HL-60/S4 (cell line): ENCODE results near the gene MAP3K7.

Experiments
- in situ Hi-C: fragments of 300-500 bp; cut with MboI; formaldehyde crosslinking; loops from 2 replicates; pipeline ENCODE4 v1.14.3; 2022; ENCODE audit warnings: low sequenced_read_pairs

The MAP3K7 gene

DNA sequence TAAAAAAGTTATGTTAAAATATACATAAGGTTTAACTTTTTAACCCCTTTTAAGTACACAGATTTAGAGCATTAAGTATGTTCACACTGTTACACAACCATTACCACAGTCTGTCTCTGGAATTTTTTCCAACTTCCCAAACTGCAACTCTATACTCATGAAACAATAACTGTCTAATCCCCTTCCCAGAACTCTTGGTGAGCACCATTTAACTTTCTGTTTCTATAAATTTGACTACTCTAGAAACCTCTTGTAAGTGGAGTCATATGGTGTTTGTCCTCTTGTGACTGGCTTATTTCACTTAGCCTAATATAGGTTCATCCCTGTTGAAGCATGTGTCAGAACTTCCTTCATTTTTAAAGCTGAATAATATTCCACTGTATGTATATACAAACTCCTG, 98.1 kb downstream of the MAP3K7 start:
- in situ Hi-C loops, result loop anchor here (25.0 kb wide), 1 partner anchor 202 kb away; the partner anchor contains the start of gene BACH2

DNA sequence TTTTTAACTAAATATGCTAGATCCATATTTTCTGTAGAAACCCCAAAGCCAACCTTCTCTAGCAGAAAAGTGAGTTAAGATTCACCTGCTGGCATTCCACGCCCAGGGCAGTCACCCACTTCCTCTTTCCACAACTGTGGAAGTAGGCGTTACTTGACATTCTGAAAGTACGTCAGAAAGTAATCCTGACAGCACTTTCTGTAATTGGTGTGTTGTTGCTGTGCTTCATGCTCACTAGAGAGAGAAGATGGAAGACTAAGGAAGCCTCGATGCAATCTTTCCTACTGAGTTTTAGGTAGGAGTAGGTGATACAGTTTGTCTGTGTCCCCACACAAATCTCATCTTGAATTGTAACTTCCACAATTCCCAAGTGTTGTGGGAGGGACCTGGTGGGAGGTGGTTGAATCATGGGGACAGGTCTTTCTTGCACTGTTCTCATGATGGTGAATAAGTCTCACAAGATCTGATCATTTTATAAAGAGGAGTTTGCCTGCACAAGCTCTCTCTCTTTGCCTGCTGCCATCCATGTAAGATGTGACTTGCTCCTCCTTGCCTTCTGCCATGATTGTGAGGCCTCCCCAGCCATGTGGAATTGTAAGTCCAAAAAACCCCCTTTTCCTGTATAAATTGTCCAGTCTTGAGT, 101.1 kb downstream of the MAP3K7 start:
- in situ Hi-C loops, result loop anchor here (25.0 kb wide), 1 partner anchor 198 kb away; the partner anchor contains the start of gene BACH2

DNA sequence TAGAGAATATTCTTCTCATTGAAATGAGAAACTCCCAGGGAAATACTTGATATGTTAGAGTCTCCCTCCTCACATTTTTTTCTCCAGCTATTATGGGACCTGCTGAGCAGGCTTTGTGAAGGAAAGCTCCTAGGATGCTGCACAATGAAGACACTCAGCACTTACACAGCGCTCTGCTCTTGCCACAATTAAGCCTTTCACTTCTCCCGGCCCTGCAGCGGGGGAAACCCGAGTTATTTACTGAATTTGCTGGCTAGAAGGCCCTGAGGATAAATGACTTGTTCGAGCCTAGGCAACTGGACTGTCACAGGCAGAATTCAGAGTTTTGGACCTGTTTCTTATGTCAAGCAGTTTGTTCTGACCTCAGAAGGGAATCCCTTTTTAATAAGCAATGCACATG, 102.0 kb downstream of the MAP3K7 start:
- in situ Hi-C loops, result loop anchor here (25.0 kb wide), 1 partner anchor 198 kb away; the partner anchor contains the start of gene BACH2

DNA sequence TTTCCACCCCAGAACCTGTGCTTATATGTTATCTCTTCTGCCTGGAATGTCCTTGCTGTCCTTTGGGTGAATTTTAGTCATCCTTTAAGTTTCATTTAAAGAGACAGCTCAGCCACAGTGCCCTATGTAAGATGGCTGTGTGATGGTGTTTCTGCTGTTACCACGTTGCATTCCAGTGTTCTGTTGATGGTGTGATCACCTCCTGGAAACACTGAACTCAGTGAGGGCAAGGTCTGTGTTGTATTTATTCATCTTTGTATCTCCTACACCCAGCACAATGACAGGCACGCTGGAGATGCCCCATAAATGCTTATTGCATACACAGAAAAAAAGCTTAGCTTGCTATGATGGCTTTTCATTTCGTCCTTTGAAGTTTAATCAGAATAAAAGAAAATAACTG, 102.5 kb downstream of the MAP3K7 start:
- in situ Hi-C loops, result loop anchor here (25.0 kb wide), 1 partner anchor 197 kb away; the partner anchor contains the start of gene BACH2

DNA sequence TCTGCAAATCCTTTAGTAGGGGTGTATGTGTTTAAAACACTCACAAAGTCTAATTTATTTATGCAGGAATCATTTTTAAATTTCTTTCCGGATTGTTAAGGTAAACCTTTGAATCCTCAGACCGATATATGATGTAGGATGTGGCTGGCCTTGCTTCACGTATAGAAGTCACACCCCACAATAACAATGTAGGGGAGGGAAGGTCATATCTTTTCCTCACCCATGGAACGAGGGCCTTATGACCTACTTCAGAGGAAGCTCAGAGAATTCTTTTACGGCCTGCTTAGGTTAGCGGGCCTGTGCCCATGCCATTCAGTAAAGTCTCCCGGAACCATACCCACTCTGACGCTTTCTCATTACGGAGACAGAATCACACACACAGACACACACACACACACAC, 102.9 kb downstream of the MAP3K7 start:
- in situ Hi-C loops, result loop anchor here (25.0 kb wide), 1 partner anchor 197 kb away; the partner anchor contains the start of gene BACH2

DNA sequence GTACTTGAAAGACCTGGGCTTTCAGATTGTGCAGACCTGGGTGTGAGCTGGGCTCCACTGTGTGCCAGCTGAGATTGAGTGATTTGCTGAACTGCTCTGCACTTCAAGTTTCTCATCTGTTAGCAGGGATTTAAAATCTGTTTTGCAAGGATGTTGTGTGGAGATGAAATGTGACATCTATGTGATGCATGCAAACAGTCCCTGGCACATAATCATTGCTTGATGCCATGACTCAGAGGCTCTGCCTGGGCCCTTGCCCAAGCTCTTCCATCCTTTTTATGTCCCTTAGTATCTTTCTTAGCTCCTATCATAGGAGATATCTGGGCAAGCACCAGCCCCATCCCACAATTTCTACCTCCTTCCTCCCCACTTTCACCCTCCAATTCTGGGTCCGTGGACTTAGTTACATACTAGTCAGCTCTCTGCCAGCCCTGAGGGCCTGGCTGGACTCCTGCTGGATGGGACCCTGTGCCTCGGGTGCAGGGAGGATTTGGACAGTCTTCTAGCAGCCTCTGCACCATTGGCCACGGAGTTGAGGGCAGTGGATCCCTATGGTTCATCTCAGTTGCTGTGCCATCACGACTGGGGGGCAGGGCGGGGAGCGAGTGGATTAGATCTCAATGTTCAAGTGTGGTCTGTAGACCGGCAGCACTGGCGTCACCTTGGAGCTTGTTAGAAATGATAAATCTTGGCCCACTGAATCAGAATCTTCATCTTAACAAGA, 103.6 kb downstream of the MAP3K7 start:
- in situ Hi-C loops, result loop anchor here (25.0 kb wide), 1 partner anchor 196 kb away; the partner anchor contains the start of gene BACH2

DNA sequence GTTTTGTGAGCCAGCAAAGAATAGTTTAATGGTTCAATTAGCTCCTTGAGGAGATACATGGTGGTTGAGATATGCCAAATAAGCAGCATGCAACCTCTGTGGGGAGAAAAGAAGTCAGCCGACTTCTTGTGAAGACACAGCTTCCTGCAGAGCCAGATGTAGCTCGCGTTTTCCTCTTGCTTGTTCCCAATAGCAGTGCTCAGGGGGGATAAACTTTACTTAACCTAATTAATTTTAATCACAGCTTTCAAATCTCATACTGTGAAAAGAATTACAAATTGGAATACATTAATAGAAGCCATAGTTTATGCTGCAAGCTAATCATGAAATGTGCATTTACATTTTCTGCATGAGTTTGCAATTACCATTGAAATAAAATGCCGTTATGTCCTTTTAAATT, 106.2 kb downstream of the MAP3K7 start:
- in situ Hi-C loops, result loop anchor here (25.0 kb wide), 1 partner anchor 193 kb away; the partner anchor contains the start of gene BACH2

DNA sequence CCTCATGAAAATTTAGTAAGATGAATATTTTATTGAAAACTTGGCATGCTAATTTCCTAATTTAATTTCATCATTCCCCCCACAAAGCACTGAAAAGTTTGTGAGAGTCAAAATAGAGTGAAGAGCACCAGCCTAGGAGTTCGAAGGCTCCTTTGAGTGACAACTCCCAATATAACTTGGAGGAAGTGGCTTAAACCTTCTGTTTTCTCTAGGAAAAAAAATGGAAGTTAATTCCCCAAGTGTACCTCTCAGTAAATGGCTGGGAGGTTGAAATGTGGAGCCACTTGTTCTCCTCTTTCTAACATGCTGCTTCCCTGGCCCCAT, 107.3 kb downstream of the MAP3K7 start:
- in situ Hi-C loops, result loop anchor here (10.0 to 25.0 kb wide), 2 partner anchors 192 to 535 kb away; partner anchors contain the start of gene BACH2

DNA sequence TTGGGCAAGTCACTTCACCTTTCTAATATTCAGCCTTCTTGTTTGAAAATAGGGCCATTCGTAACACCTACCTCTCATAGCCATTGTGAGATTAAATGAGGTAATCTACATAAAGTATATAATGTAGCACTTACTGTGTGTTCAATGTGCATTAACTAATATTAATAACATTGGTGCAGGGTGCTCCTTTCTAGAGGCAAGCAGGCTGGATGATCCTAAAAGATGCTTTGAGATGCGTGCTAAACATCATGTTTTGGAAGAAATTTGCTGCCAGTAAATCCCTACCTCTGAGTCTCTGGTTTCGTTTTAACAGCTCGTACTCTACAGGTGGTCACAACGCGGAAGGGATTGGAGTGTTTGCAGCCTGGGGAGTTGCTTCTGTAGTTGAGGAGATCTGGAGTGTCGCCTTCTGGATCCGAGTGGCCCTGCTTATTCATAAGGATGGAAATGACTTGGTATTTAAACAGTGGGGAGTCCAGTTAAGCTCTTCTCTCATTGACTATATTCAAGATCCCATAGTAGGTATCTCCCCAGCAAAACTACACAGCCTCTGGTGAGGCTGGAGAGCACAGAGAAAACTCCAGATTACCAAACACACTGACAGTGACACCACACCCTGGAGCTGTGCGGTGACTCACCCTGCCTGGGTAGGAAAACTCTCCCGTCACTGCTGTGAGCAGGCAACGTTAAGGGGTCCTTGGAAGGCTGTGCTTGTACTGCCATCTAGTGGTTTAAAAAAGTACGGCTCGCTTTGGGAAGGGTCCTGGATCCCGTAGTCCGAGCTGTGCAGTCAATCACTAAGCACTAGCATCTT, 107.9 kb downstream of the MAP3K7 start:
- in situ Hi-C loops, result loop anchor here (10.0 to 25.0 kb wide), 2 partner anchors 192 to 534 kb away; partner anchors contain the start of gene BACH2

DNA sequence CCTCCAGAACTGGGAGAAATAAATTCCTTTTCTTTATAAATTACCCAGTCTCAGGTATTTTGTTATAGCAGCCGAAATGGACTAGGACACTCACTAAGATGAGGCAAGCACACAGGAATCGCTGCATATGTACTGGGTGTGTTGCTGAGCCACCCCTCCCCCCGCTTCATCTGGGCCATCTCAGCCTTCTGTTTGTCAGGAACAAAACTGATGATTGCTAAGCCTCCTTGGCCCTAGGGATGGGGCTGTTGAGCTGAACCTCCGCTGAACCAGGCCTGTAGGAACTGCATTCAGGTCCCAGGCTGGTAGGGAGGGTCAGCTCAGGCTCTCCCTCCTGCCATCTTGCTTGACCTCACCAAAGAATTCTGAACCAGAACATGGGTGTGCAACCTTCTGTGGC, 108.6 kb downstream of the MAP3K7 start:
- in situ Hi-C loops, result loop anchor here (10.0 to 25.0 kb wide), 2 partner anchors 191 to 533 kb away; partner anchors contain the start of gene BACH2

DNA sequence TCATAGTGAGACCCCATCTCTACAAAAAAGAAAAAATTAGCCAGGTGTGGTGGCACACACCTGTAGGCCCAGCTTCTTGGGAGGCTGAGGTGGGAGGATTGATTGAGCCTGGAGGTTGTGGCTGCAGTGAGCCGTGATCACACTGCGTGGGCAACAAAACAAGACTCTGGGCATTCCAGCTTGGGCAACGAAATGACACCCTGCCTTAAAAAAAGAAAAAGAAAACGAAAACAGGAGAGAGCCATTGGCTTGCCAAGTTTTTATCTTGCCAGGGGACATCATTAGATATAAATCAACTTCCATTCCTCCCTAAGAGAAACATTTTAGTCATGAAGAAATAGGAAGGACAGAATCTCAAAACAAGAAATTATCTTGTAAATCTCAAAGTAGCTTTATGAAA, 109.5 kb downstream of the MAP3K7 start:
- in situ Hi-C loops, result loop anchor here (10.0 to 25.0 kb wide), 2 partner anchors 190 to 533 kb away; partner anchors contain the start of gene BACH2

DNA sequence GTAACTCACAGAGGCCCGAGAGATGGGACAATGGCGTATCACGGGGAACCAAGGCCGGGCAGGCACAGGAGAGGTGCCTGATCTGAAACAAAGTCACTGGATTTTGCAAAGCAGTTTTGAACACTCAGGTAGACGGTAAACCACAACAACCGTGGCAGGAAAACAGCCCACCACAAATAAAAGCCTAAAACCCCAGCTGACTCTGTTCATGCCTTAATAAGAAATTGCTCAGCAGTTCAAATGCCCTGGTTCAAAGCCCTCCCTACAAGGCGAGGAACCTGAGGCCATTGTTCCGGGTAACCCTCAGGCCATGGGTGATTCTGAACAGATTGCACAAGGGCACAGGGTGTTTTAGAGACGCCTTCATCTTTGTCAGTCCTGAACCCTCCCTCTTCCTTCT, 114.2 kb downstream of the MAP3K7 start:
- in situ Hi-C loops, result loop anchor here (10.0 kb wide), 1 partner anchor 528 kb away; no protein-coding TSS in a partner anchor

DNA sequence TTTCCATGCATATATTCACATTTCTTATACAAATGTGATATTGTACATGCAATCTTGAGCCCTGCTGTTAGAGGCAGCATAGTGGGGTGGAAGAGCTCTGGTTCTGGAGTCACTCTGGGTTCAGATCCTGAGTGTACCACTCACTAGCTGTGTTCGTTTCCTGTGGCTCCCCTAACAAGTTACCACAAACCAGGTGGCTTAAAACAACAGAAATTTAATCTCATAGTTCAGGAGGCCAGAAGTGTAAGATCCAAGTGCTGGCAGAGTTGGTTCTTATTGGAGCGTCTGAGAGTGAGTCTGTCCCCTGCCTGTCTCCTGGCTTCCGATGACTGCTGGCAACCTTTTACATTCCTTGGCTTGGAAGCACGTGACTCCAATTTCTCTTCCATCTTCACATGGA, 115.6 kb downstream of the MAP3K7 start:
- in situ Hi-C loops, result loop anchor here (10.0 kb wide), 1 partner anchor 526 kb away; no protein-coding TSS in a partner anchor

DNA sequence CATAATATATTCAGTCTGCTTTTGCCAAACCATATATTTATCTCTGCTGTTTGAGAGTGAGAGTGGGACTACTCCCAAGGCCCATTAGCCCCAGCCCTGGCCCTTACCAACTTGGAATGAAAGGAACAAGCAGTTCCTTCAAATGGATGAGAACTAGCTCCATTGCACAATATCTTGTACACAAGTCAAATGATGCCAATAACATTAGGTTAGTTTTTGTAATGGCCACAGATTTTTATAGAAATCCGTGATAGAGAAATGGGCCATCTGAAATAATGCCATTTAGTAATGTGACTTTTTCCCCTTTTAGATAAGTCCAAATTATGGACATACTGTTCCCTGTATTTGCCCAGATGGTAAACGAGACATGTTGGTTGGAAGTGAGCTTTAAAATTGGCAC, 117.0 kb downstream of the MAP3K7 start:
- in situ Hi-C loops, result loop anchor here (10.0 kb wide), 1 partner anchor 525 kb away; no protein-coding TSS in a partner anchor

DNA sequence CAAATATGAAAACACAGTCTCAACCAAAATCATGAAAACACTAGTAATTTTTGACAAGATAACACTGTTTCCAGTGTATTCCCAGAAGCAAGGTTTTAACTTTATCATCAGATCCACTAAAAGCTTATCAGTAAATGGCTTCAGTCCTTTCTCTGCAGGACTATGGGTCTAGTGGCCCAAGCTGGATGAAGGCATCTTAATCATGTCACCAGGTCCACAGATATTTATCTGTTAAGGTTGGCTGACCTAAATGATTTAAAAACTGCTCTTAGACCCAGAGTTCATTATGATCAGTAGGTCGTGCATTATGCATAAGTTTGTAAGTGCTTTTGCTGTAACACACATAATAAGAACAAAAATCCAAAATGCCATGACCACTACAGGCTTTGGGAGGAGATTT, 118.0 kb downstream of the MAP3K7 start:
- in situ Hi-C loops, result no loop called here

DNA sequence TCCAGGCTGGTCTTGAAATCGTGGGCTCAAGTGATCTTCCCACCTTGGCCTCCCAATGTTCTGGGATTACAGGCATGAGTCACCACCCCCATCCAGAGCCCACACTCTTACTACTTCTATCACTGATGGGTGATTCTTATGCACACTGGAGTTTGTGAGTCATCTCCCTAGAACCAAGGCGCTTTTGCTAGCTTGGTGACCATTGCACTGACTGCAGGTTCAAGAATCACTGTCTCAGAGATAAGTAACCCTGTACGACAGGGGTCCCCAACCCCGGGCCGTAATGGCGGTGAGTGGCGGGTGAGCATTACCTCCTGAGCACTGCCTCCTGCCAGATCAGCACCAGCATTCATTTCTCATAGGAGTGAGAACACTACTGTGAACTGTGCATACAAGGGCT, 118.8 kb downstream of the MAP3K7 start:
- in situ Hi-C loops, result no loop called here

DNA sequence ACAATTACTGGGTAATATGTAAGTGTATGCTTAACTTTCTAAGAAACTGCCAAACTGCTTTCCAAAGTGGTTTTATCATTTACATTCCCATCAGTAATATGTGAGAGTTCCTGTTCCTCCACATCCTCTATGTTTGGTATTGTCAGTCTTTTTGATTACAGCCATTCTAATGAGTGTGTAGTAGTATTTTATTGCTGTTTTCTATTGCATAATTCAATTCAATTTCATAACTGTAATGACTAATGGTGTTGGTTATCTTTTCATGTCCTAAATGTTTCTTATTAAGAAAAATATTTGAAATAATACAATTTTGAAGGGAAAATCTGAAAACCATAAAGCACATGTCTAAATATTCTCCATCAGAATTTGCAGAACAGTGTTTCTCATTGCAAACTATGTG, 119.3 kb downstream of the MAP3K7 start:
- in situ Hi-C loops, result no loop called here

DNA sequence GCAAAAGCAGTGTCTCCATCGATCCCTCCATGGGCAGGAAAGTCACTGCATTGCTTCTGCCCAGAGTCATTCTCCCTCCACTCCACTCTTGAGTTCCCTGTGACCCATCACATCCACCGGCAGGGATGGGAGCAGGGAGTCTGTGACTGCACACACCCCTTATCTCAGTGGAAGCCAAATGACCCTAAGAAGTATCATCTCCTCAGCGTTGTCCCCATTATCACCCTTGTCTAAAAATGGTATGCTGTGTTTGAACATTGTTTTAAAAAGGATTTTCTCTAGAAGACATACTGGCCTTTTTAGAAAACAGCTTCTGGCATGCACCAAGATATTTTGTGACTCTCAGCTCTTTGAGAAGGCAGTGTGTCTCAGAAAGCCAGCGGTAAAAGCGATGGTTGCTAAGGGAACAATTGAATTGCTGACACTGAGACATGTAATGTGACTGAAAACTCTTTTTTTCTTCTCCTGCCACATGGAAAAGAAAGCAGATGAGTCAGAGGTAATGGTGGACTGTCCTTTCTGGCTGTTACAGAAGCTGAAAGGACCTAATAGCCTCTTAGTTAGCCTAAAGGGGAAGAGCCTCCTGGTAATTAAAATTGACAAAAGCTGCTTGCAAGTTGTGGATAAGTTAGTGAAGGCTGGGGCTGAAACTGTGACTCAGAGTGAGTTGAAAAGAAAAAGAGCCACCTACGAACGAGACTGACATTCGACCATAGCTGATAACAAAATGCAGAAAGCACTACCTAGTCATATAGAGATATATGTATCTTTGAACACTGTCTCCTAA, 120.5 kb downstream of the MAP3K7 start:
- in situ Hi-C loops, result no loop called here

DNA sequence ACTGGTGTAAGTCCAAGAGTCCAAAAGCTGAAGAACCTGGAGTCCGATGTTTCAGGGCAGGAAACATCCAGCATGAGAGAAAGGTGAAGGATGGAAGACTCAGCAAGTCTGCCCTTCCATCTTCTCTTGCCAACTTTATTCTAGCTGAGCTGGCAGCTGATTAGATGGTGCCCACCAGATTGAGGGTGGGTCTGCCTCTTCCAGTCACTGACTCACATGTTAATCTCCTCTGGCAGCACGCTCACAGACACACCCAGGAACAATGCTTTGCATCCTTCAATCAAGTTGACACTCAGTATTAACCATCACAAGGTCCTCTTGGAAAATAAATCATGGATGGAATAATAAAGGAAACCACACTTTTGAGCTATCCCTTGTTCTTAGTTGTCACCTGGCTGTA, 121.2 kb downstream of the MAP3K7 start:
- in situ Hi-C loops, result no loop called here

DNA sequence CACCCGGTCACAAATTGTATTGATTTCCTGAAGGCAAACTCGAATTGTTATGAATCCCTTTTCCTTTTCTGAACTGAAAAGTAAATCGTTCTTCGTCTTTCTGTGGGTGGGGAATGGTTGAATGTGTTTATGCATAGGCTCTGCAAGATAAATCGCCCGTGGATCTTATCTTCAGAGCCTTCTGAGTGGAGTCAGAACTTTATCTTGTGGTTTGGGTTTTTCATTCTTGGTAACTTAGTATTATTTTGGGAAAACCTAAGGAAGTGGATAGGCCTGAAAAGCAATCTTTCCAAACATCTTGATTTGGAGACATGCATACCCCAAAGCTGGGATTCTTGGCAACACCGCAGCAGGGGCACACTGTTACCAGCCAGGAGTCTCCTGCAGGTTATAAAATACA, 122.4 kb downstream of the MAP3K7 start:
- in situ Hi-C loops, result no loop called here
